ENCODE data around the gene COL2A1.

DNA sequence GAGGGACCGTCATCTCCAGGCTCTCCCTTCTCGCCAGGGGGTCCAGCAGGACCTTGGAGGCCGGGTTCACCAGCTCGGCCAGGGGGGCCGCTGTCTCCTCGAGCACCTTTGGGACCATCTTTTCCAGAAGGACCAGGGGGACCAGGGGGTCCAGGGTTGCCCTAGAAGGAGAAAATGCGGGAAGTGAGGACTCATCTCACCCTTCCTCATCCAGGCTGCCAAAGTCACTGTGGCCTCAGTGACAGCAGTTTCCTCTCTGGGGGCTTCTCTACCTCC, 25.7 kb downstream of the COL2A1 start:
- TF ChIP-seq, protein P1, sequence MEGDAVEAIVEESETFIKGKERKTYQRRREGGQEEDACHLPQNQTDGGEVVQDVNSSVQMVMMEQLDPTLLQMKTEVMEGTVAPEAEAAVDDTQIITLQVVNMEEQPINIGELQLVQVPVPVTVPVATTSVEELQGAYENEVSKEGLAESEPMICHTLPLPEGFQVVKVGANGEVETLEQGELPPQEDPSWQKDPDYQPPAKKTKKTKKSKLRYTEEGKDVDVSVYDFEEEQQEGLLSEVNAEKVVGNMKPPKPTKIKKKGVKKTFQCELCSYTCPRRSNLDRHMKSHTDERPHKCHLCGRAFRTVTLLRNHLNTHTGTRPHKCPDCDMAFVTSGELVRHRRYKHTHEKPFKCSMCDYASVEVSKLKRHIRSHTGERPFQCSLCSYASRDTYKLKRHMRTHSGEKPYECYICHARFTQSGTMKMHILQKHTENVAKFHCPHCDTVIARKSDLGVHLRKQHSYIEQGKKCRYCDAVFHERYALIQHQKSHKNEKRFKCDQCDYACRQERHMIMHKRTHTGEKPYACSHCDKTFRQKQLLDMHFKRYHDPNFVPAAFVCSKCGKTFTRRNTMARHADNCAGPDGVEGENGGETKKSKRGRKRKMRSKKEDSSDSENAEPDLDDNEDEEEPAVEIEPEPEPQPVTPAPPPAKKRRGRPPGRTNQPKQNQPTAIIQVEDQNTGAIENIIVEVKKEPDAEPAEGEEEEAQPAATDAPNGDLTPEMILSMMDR (IDR thresholded peaks at IDR 0.05) = no peak
- TF ChIP-seq EP300 (IDR thresholded peaks at IDR 0.05) = no peak
